Epithelial cell of prostate (primary cell): ENCODE measurements around the gene ABI3BP.

ENCODE experiments used
- DNase-seq: peaks from one replicate; pipeline ENCODE4 v3.0.0-alpha.2; 2011; ENCODE audit warnings: low read depth, low spot score
- H3K27ac ChIP-seq: fragments of 450-650 bp; 2 replicates; pipeline ENCODE4 v1.5.1; 2017; ENCODE audit warnings: mild to moderate bottlenecking

Gene ABI3BP

GRCh38 chr3:100782906-100783305 lies 210.3 kb downstream of the ABI3BP start:
- no peak overlapping the region for H3K27ac ChIP-seq
- DNase-seq: no peak

- DNase-seq: no peak
- no peak overlapping the region for H3K27ac ChIP-seq
Measured at GRCh38 chr3:100782348-100782747, 210.9 kb downstream of the ABI3BP start.

GRCh38 chr3:100781301-100781700 lies 211.9 kb downstream of the ABI3BP start:
- DNase-seq: no peak
- H3K27ac ChIP-seq: no peak overlapping the region

- H3K27ac ChIP-seq: no peak overlapping the region
- no peak for DNase-seq
Measured at GRCh38 chr3:100780071-100780622, 213.1 kb downstream of the ABI3BP start.

- no peak overlapping the region for H3K27ac ChIP-seq
- no peak for DNase-seq
Measured at GRCh38 chr3:100779480-100779879, 213.7 kb downstream of the ABI3BP start.

- peak overlapping the region; percentile 12 for H3K27ac ChIP-seq
- peak; percentile 22 for DNase-seq
Measured at GRCh38 chr3:100777271-100777670, 215.9 kb downstream of the ABI3BP start.

- no peak for DNase-seq
- H3K27ac ChIP-seq: peak overlapping the region; percentile 12
Measured at GRCh38 chr3:100776746-100777145, 216.5 kb downstream of the ABI3BP start.

- H3K27ac ChIP-seq: no peak overlapping the region
Measured at GRCh38 chr3:100776097-100776729, 217.0 kb downstream of the ABI3BP start.

GRCh38 chr3:100775669-100776068 lies 217.6 kb downstream of the ABI3BP start:
- no peak for DNase-seq
- no peak overlapping the region for H3K27ac ChIP-seq

More at GRCh38 chr3:100776097-100776729, 217.0 kb downstream of the ABI3BP start:
- no peak for DNase-seq

- no peak for DNase-seq
- H3K27ac ChIP-seq: no peak overlapping the region
Measured at GRCh38 chr3:100775226-100775625, 218.0 kb downstream of the ABI3BP start.

GRCh38 chr3:100769693-100770092 lies 223.5 kb downstream of the ABI3BP start:
- no peak overlapping the region for H3K27ac ChIP-seq
- no peak for DNase-seq

- H3K27ac ChIP-seq: no peak overlapping the region
- DNase-seq: peak; percentile 20
Measured at GRCh38 chr3:100766069-100766468, 227.2 kb downstream of the ABI3BP start.

GRCh38 chr3:100765437-100765975 lies 227.7 kb downstream of the ABI3BP start:
- no peak for DNase-seq

GRCh38 chr3:100761951-100762350 lies 231.3 kb downstream of the ABI3BP start:
- H3K27ac ChIP-seq: no peak overlapping the region
- DNase-seq: no peak

More at GRCh38 chr3:100765437-100765975, 227.7 kb downstream of the ABI3BP start:
- no peak overlapping the region for H3K27ac ChIP-seq

GRCh38 chr3:100761211-100761942 lies 231.8 kb downstream of the ABI3BP start:
- no peak overlapping the region for H3K27ac ChIP-seq
- no peak for DNase-seq

GRCh38 chr3:100760377-100760776 lies 232.8 kb downstream of the ABI3BP start:
- no peak for DNase-seq
- H3K27ac ChIP-seq: no peak overlapping the region

- H3K27ac ChIP-seq: no peak overlapping the region
Measured at GRCh38 chr3:100759950-100760349, 233.3 kb downstream of the ABI3BP start.

GRCh38 chr3:100759159-100759558 lies 234.1 kb downstream of the ABI3BP start:
- no peak for DNase-seq

More at GRCh38 chr3:100759950-100760349, 233.3 kb downstream of the ABI3BP start:
- DNase-seq: no peak

GRCh38 chr3:100756441-100756840 lies 236.8 kb downstream of the ABI3BP start:
- no peak overlapping the region for H3K27ac ChIP-seq
- no peak for DNase-seq

More at GRCh38 chr3:100759159-100759558, 234.1 kb downstream of the ABI3BP start:
- H3K27ac ChIP-seq: no peak overlapping the region

- H3K27ac ChIP-seq: no peak overlapping the region
- no peak for DNase-seq
Measured at GRCh38 chr3:100754563-100755334, 238.5 kb downstream of the ABI3BP start.
